Skeletal muscle tissue (tissue), 4 donors: ENCODE data around the gene THNSL1. TPM values are rescaled to one million over a fixed set of nuclear protein-coding genes. Genes with fewer than 3 reads are reported as not detected.
"Not testable (repeated sequence)": the region's sequence is repeated elsewhere in the genome, so short reads cannot be mapped to it uniquely, and the experiment has no call there.

Source experiments
- H3K27ac ChIP-seq: one replicate; pipeline ENCODE4 v1.7.0; 2013; ENCODE audit warnings: mild to moderate bottlenecking, low read depth, low read length, inconsistent platforms
- H3K27me3 ChIP-seq, 3 donors: one replicate each; pipeline ENCODE4 v1.7.0; 2013; ENCODE audit warnings: low read length in 3 of 3; ENCODE audit not compliant: control insufficient read depth in 3 of 3, insufficient read depth in 3 of 3
- H3K36me3 ChIP-seq, 3 donors: one replicate each; pipeline ENCODE4 v1.7.0; 2013; ENCODE audit warnings: low read length in 3 of 3; ENCODE audit not compliant: control insufficient read depth in 3 of 3, insufficient read depth in 3 of 3
- H3K4me1 ChIP-seq, 3 donors: one replicate each; pipeline ENCODE4 v1.7.0; 2013; ENCODE audit warnings: low read length in 3 of 3, mild to moderate bottlenecking in 3 of 3; ENCODE audit not compliant: control insufficient read depth in 3 of 3, insufficient read depth in 3 of 3
- H3K4me3 ChIP-seq, 3 donors: one replicate each; pipeline ENCODE4 v1.7.0; 2013; ENCODE audit warnings: low read length in 3 of 3
- H3K9ac ChIP-seq, 3 donors: one replicate each; pipeline ENCODE4 v1.7.0; 2013; ENCODE audit warnings: low read length in 3 of 3, mild to moderate bottlenecking in 3 of 3, moderate library complexity in 2 of 3, low read depth in 1 of 3
- H3K9me3 ChIP-seq, 3 donors: one replicate each; pipeline ENCODE4 v1.7.0; 2013; ENCODE audit warnings: low read length in 3 of 3; ENCODE audit not compliant: control insufficient read depth in 3 of 3
- total RNA-seq: library from RNA; depleted of rRNA; stranded (reverse); fragments of >200 nt; gene quantifications from one replicate; pipeline ENCODE4 v1.2.3, GENCODE V29; 2014
- donor health status: Osteomylitis.

The THNSL1 gene
- total RNA-seq, result 6.8 TPM

GRCh38 chr10:25016376-25017153 is at the start of gene THNSL1:
Gene THNSL1, plus strand, starts transcription at chr10:25016612. Its CDS starts 6,612 bp downstream, at chr10:25023224.
- Histone ChIP-seq H3K27ac (peak within 1 kb of the TSS; percentile 86), H3K36me3 (no peaks in the 10 kb centered on the region), H3K27me3 (no peaks in the 10 kb centered on the region), H3K4me1 (peaks cover 3 to 10% (median 6%) of the 10 kb centered on the region in 3 donors), H3K9me3 (no peaks in the 10 kb centered on the region), H3K4me3 (peak within 1 kb of the TSS; percentile 92 to 97 (median 97)), H3K9ac (peak within 1 kb of the TSS; percentile 85 to 91 (median 87))

- Histone ChIP-seq H3K9ac (no peak overlapping the region), H3K9me3 (no peaks in the 10 kb centered on the region), H3K27me3 (no peaks in the 10 kb centered on the region), H3K27ac (no peak overlapping the region), H3K36me3 (no peaks in the 10 kb centered on the region), H3K4me1 (no peaks in the 10 kb centered on the region), H3K4me3 (no peak overlapping the region)
These were observed 49.4 kb upstream of the THNSL1 start for GRCh38 chr10:24966962-24967481.

GRCh38 chr10:24968349-24968748 is 48.1 kb upstream of the THNSL1 start:
- Histone ChIP-seq H3K27ac (no peak overlapping the region), H3K9me3 (no peaks in the 10 kb centered on the region), H3K4me3 (no peak overlapping the region), H3K36me3 (no peaks in the 10 kb centered on the region), H3K27me3 (no peaks in the 10 kb centered on the region), H3K4me1 (no peaks in the 10 kb centered on the region), H3K9ac (no peak overlapping the region)

- H3K27ac ChIP-seq, H3K9ac ChIP-seq, H3K27me3 ChIP-seq, H3K4me3 ChIP-seq, H3K9me3 ChIP-seq, H3K36me3 ChIP-seq, H3K4me1 ChIP-seq: not testable (repeated sequence)
These were observed 47.5 kb upstream of the THNSL1 start for GRCh38 chr10:24968951-24969350.

GRCh38 chr10:24969841-24970281 is 46.6 kb upstream of the THNSL1 start:
- H3K27me3 ChIP-seq, result no peaks in the 10 kb centered on the region
- no peak overlapping the region for H3K9ac ChIP-seq
- H3K9me3 ChIP-seq, result no peaks in the 10 kb centered on the region
- no peaks in the 10 kb centered on the region for H3K36me3 ChIP-seq
- no peaks in the 10 kb centered on the region for H3K4me1 ChIP-seq
- H3K4me3 ChIP-seq, result no peak overlapping the region
- H3K27ac ChIP-seq, result no peak overlapping the region

GRCh38 chr10:24971374-24971773 is 45.0 kb upstream of the THNSL1 start:
- no peak overlapping the region for H3K9ac ChIP-seq
- no peaks in the 10 kb centered on the region for H3K36me3 ChIP-seq
- H3K9me3 ChIP-seq, result no peaks in the 10 kb centered on the region
- no peak overlapping the region for H3K4me3 ChIP-seq
- no peaks in the 10 kb centered on the region for H3K27me3 ChIP-seq
- no peaks in the 10 kb centered on the region for H3K4me1 ChIP-seq
- H3K27ac ChIP-seq, result no peak overlapping the region

GRCh38 chr10:24973163-24973562 is 43.2 kb upstream of the THNSL1 start:
- H3K4me3 ChIP-seq, result no peak overlapping the region
- H3K27ac ChIP-seq, result no peak overlapping the region
- no peaks in the 10 kb centered on the region for H3K4me1 ChIP-seq
- H3K9ac ChIP-seq, result no peak overlapping the region
- H3K36me3 ChIP-seq, result no peaks in the 10 kb centered on the region
- H3K27me3 ChIP-seq, result no peaks in the 10 kb centered on the region
- no peaks in the 10 kb centered on the region for H3K9me3 ChIP-seq

GRCh38 chr10:24974976-24975375 is 41.4 kb upstream of the THNSL1 start:
- Histone ChIP-seq H3K9me3 (no peaks in the 10 kb centered on the region), H3K27me3 (no peaks in the 10 kb centered on the region), H3K4me1 (no peaks in the 10 kb centered on the region), H3K36me3 (no peaks in the 10 kb centered on the region), H3K9ac (no peak overlapping the region), H3K27ac (no peak overlapping the region), H3K4me3 (no peak overlapping the region)

- Histone ChIP-seq H3K9me3 (no peaks in the 10 kb centered on the region), H3K27me3 (no peaks in the 10 kb centered on the region), H3K27ac (no peak overlapping the region), H3K4me1 (no peaks in the 10 kb centered on the region), H3K36me3 (no peaks in the 10 kb centered on the region), H3K4me3 (no peak overlapping the region), H3K9ac (no peak overlapping the region)
These were observed 36.7 kb upstream of the THNSL1 start for GRCh38 chr10:24979685-24980084.

- no peaks in the 10 kb centered on the region for H3K36me3 ChIP-seq
- H3K9me3 ChIP-seq, result no peaks in the 10 kb centered on the region
- H3K9ac ChIP-seq, result no peak overlapping the region
- H3K4me1 ChIP-seq, result no peaks in the 10 kb centered on the region
- H3K27ac ChIP-seq, result no peak overlapping the region
- H3K4me3 ChIP-seq, result no peak overlapping the region
- no peaks in the 10 kb centered on the region for H3K27me3 ChIP-seq
These were observed 35.2 kb upstream of the THNSL1 start for GRCh38 chr10:24981161-24981710.
